Ascending aorta (tissue), 1 donor: ENCODE results near the gene HSPB3. TPM values are rescaled to one million over a fixed set of nuclear protein-coding genes. Genes with fewer than 3 reads are reported as not detected.

ENCODE experiments used
- total RNA-seq: library from RNA; depleted of rRNA; stranded (reverse); fragments of >200 nt; gene quantifications from one replicate; pipeline ENCODE4 v1.1.0, GENCODE V29; 2016

HSPB3 gene
- total RNA-seq, 1 donor from 2014 or later = not detected

Other genes starting within 250 kb of the HSPB3 start
- gene ARL15, start 145.1 kb upstream of the HSPB3 start, total RNA-seq = 12.5 TPM
- gene SNX18, start 62.1 kb downstream of the HSPB3 start, total RNA-seq = 200 TPM